ENCODE data around the gene NTSR2.

Gene NTSR2

GRCh38 chr2:11685906-11686470 lies 16.0 kb upstream of the NTSR2 start:
- H3K4me3 ChIP-seq (ENCODE audit: low read length in 2 of 2): no peak overlapping the region
- H3K27ac ChIP-seq (ENCODE audit: low read length): no peak overlapping the region
- no peak overlapping the region for H3K9ac ChIP-seq (ENCODE audit: low read length in 2 of 2)
- H3K4me1 ChIP-seq (ENCODE audit: control insufficient read depth, insufficient read depth, low read length): peaks cover 14% of the 10 kb centered on the region
- no peaks in the 10 kb centered on the region for H3K9me3 ChIP-seq (ENCODE audit: control insufficient read depth in 2 of 2, low read length in 2 of 2)
- no peaks in the 10 kb centered on the region for H3K36me3 ChIP-seq (ENCODE audit: control insufficient read depth in 2 of 2, insufficient read depth in 2 of 2, low read length in 2 of 2)
- H3K27me3 ChIP-seq (ENCODE audit: control insufficient read depth in 1 of 2, insufficient read depth in 2 of 2, low read length in 2 of 2): peaks cover 0 to 6% of the 10 kb centered on the region in 2 donors

- Histone ChIP-seq H3K4me3 (ENCODE audit: low read length in 2 of 2) (no peak overlapping the region), H3K27ac (ENCODE audit: low read length) (no peak overlapping the region), H3K9ac (ENCODE audit: low read length in 2 of 2) (no peak overlapping the region), H3K36me3 (ENCODE audit: control insufficient read depth in 2 of 2, insufficient read depth in 2 of 2, low read length in 2 of 2) (no peaks in the 10 kb centered on the region), H3K27me3 (ENCODE audit: control insufficient read depth in 1 of 2, insufficient read depth in 2 of 2, low read length in 2 of 2) (peaks cover 3 to 6% of the 10 kb centered on the region in 2 donors), H3K9me3 (ENCODE audit: control insufficient read depth in 2 of 2, low read length in 2 of 2) (no peaks in the 10 kb centered on the region), H3K4me1 (ENCODE audit: control insufficient read depth, insufficient read depth, low read length) (peaks cover 14% of the 10 kb centered on the region)
Measured at GRCh38 chr2:11684894-11685460, 15.0 kb upstream of the NTSR2 start.

- Histone ChIP-seq H3K9me3 (ENCODE audit: control insufficient read depth in 2 of 2, low read length in 2 of 2) (no peaks in the 10 kb centered on the region), H3K36me3 (ENCODE audit: control insufficient read depth in 2 of 2, insufficient read depth in 2 of 2, low read length in 2 of 2) (no peaks in the 10 kb centered on the region), H3K27me3 (ENCODE audit: control insufficient read depth in 1 of 2, insufficient read depth in 2 of 2, low read length in 2 of 2) (peaks cover 4 to 7% of the 10 kb centered on the region in 2 donors), H3K27ac (ENCODE audit: low read length) (no peak overlapping the region), H3K4me1 (ENCODE audit: control insufficient read depth, insufficient read depth, low read length) (peaks cover 13% of the 10 kb centered on the region), H3K4me3 (ENCODE audit: low read length in 2 of 2) (no peak overlapping the region), H3K9ac (ENCODE audit: low read length in 2 of 2) (no peak overlapping the region)
Measured at GRCh38 chr2:11683966-11684365, 14.0 kb upstream of the NTSR2 start.

- H3K9me3 ChIP-seq (ENCODE audit: control insufficient read depth in 2 of 2, low read length in 2 of 2): no peaks in the 10 kb centered on the region
- no peaks in the 10 kb centered on the region for H3K36me3 ChIP-seq (ENCODE audit: control insufficient read depth in 2 of 2, insufficient read depth in 2 of 2, low read length in 2 of 2)
- peaks cover 8% of the 10 kb centered on the region for H3K4me1 ChIP-seq (ENCODE audit: control insufficient read depth, insufficient read depth, low read length)
- H3K27ac ChIP-seq (ENCODE audit: low read length): no peak overlapping the region
- H3K27me3 ChIP-seq (ENCODE audit: control insufficient read depth in 1 of 2, insufficient read depth in 2 of 2, low read length in 2 of 2): peaks cover 7 to 11% of the 10 kb centered on the region in 2 donors
- H3K4me3 ChIP-seq (ENCODE audit: low read length in 2 of 2): no peak overlapping the region
- H3K9ac ChIP-seq (ENCODE audit: low read length in 2 of 2): no peak overlapping the region
Measured at GRCh38 chr2:11683476-11683875, 13.5 kb upstream of the NTSR2 start.

- Histone ChIP-seq H3K4me1 (ENCODE audit: control insufficient read depth, insufficient read depth, low read length) (no peaks in the 10 kb centered on the region), H3K9me3 (ENCODE audit: control insufficient read depth in 2 of 2, low read length in 2 of 2) (no peaks in the 10 kb centered on the region), H3K27ac (ENCODE audit: low read length) (no peak overlapping the region), H3K9ac (ENCODE audit: low read length in 2 of 2) (no peak overlapping the region), H3K27me3 (ENCODE audit: control insufficient read depth in 1 of 2, insufficient read depth in 2 of 2, low read length in 2 of 2) (peaks cover 7 to 13% of the 10 kb centered on the region in 2 donors), H3K36me3 (ENCODE audit: control insufficient read depth in 2 of 2, insufficient read depth in 2 of 2, low read length in 2 of 2) (no peaks in the 10 kb centered on the region), H3K4me3 (ENCODE audit: low read length in 2 of 2) (no peak overlapping the region)
Measured at GRCh38 chr2:11682590-11682915, 12.6 kb upstream of the NTSR2 start.

GRCh38 chr2:11681722-11682589 lies 12.0 kb upstream of the NTSR2 start:
- Histone ChIP-seq H3K36me3 (ENCODE audit: control insufficient read depth in 2 of 2, insufficient read depth in 2 of 2, low read length in 2 of 2) (no peaks in the 10 kb centered on the region), H3K4me3 (ENCODE audit: low read length in 2 of 2) (no peak overlapping the region), H3K4me1 (ENCODE audit: control insufficient read depth, insufficient read depth, low read length) (no peaks in the 10 kb centered on the region), H3K27me3 (ENCODE audit: control insufficient read depth in 1 of 2, insufficient read depth in 2 of 2, low read length in 2 of 2) (peaks cover 7 to 13% of the 10 kb centered on the region in 2 donors), H3K9me3 (ENCODE audit: control insufficient read depth in 2 of 2, low read length in 2 of 2) (no peaks in the 10 kb centered on the region), H3K27ac (ENCODE audit: low read length) (no peak overlapping the region), H3K9ac (ENCODE audit: low read length in 2 of 2) (no peak overlapping the region)

GRCh38 chr2:11680901-11681721 lies 11.1 kb upstream of the NTSR2 start:
- H3K9ac ChIP-seq (ENCODE audit: low read length in 2 of 2): no peak overlapping the region
- H3K4me1 ChIP-seq (ENCODE audit: control insufficient read depth, insufficient read depth, low read length): no peaks in the 10 kb centered on the region
- H3K36me3 ChIP-seq (ENCODE audit: control insufficient read depth in 2 of 2, insufficient read depth in 2 of 2, low read length in 2 of 2): no peaks in the 10 kb centered on the region
- no peak overlapping the region for H3K4me3 ChIP-seq (ENCODE audit: low read length in 2 of 2)
- H3K27me3 ChIP-seq (ENCODE audit: control insufficient read depth in 1 of 2, insufficient read depth in 2 of 2, low read length in 2 of 2): peaks cover 12 to 17% of the 10 kb centered on the region in 2 donors
- H3K9me3 ChIP-seq (ENCODE audit: control insufficient read depth in 2 of 2, low read length in 2 of 2): no peaks in the 10 kb centered on the region
- H3K27ac ChIP-seq (ENCODE audit: low read length): no peak overlapping the region

- peaks cover 14 to 15% of the 10 kb centered on the region in 2 donors for H3K27me3 ChIP-seq (ENCODE audit: control insufficient read depth in 1 of 2, insufficient read depth in 2 of 2, low read length in 2 of 2)
- no peaks in the 10 kb centered on the region for H3K36me3 ChIP-seq (ENCODE audit: control insufficient read depth in 2 of 2, insufficient read depth in 2 of 2, low read length in 2 of 2)
- no peaks in the 10 kb centered on the region for H3K4me1 ChIP-seq (ENCODE audit: control insufficient read depth, insufficient read depth, low read length)
- no peak overlapping the region for H3K4me3 ChIP-seq (ENCODE audit: low read length in 2 of 2)
- H3K27ac ChIP-seq (ENCODE audit: low read length): no peak overlapping the region
- H3K9ac ChIP-seq (ENCODE audit: low read length in 2 of 2): no peak overlapping the region
- H3K9me3 ChIP-seq (ENCODE audit: control insufficient read depth in 2 of 2, low read length in 2 of 2): peaks cover 0 to 4% of the 10 kb centered on the region in 2 donors
Measured at GRCh38 chr2:11680182-11680900, 10.3 kb upstream of the NTSR2 start.

GRCh38 chr2:11679486-11680181 lies 9.6 kb upstream of the NTSR2 start:
- Histone ChIP-seq H3K27me3 (ENCODE audit: control insufficient read depth in 1 of 2, insufficient read depth in 2 of 2, low read length in 2 of 2) (peaks cover 14 to 15% of the 10 kb centered on the region in 2 donors), H3K27ac (ENCODE audit: low read length) (no peak overlapping the region), H3K9ac (ENCODE audit: low read length in 2 of 2) (no peak overlapping the region), H3K4me1 (ENCODE audit: control insufficient read depth, insufficient read depth, low read length) (no peaks in the 10 kb centered on the region), H3K4me3 (ENCODE audit: low read length in 2 of 2) (no peak overlapping the region), H3K9me3 (ENCODE audit: control insufficient read depth in 2 of 2, low read length in 2 of 2) (peaks cover 0 to 4% of the 10 kb centered on the region in 2 donors), H3K36me3 (ENCODE audit: control insufficient read depth in 2 of 2, insufficient read depth in 2 of 2, low read length in 2 of 2) (no peaks in the 10 kb centered on the region)

All from stomach smooth muscle (tissue), 2 donors.